GM12872 (cell line): ENCODE results near the gene FAM110D.
A peak's percentile ranks its signal among the peaks of the same experiment; 100 is the strongest.

Experiments
- TF ChIP-seq, protein P1 (sequence below): IDR thresholded peaks from 3 replicates; pipeline ENCODE4 v1.5.1; 2011; ENCODE audit warnings: low read depth, mild to moderate bottlenecking, low read length, moderate library complexity; ENCODE audit not compliant: insufficient read depth

Gene FAM110D

DNA sequence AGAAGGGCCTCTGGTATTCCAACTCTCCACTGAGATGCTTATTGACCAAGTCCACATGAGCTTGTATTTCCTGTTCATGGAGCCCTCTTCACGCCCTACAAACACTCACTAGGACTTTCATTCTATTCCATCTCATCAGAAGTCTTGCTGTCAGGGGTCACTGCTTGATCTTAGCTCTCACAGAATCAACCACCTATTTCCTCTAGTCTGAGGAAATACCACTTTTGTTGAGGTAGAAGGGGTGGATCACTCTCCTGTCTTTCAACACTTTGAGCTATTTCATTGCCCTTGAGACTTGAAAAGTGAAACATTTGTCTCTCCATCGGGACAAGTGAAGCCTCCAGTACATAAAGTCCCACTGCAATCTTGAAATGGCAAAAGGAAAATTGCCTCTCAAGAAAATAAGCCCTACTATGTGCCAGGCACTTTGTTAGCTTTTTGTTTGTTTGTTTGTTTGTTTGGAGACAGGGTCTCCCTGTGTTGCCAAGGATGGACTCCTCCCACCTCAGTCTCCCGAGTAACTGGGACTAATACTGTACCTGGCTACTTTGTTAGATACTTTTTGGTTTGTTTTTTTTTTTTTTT is 19.8 kb upstream of the FAM110D start:
- TF ChIP-seq, protein P1, sequence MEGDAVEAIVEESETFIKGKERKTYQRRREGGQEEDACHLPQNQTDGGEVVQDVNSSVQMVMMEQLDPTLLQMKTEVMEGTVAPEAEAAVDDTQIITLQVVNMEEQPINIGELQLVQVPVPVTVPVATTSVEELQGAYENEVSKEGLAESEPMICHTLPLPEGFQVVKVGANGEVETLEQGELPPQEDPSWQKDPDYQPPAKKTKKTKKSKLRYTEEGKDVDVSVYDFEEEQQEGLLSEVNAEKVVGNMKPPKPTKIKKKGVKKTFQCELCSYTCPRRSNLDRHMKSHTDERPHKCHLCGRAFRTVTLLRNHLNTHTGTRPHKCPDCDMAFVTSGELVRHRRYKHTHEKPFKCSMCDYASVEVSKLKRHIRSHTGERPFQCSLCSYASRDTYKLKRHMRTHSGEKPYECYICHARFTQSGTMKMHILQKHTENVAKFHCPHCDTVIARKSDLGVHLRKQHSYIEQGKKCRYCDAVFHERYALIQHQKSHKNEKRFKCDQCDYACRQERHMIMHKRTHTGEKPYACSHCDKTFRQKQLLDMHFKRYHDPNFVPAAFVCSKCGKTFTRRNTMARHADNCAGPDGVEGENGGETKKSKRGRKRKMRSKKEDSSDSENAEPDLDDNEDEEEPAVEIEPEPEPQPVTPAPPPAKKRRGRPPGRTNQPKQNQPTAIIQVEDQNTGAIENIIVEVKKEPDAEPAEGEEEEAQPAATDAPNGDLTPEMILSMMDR, result no peak

DNA sequence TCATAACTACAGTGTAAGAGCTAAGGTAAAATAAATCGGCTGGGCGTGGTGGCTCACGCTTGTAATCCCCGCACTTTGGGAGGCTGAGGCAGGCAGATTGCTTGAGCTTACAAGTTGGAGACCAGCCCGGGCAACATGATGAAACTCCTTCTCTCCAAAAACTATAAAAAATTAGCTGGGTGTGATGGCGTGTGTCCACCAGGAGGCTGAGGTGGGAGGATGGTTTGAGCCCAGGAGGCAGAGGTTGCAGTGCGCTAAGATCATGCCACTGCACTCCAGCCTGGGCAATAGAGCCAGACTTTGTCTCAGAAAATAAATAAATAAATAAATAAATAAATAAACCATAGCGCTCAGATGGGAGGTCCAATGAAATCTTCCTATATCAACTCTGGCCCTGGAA is 16.7 kb upstream of the FAM110D start:
- TF ChIP-seq, protein P1, result no peak

DNA sequence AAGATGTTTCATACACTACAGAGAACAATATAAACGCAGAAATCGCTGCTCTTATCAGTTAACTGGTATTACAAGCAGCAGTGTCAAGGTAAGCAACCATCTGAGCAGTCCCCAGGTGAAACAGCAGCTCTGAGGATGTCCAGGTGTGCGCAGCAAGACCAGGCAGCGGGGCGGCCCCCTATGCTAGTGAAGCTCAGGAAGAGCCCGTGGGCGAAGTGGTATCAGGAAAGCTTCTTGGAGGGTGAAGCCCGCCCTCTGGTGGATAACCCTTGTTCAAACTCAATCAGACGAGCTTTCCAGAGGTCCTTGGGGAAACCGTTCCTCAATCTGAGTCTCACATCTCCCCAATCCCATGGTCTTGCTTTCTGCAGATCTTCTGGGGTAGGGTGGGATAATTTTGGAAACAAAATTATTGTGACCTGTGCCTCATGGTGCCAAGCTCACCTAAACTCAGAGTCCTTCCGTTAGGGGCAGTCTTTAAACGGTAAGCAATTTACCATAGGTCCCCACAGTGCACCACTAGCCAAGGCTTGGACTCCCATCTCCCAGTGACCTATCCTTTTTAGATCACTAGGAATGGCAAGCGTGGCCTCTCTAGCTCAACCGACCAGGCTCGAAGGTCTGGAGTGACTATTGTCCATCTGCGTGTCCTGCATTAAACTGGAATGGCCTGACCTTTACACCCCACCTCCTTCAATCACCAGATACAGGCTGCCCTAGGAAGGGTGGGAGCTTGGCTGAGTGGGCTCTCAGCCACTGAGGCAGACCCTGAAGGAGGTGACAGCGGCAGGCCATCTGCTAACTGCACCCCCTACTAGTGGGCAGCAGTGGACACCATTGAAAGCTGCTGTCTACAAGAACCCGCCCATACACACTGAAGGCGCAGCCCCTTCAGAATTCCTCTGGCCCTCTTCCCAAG is 13.6 kb upstream of the FAM110D start:
- TF ChIP-seq, protein P1, result peak; percentile 79

DNA sequence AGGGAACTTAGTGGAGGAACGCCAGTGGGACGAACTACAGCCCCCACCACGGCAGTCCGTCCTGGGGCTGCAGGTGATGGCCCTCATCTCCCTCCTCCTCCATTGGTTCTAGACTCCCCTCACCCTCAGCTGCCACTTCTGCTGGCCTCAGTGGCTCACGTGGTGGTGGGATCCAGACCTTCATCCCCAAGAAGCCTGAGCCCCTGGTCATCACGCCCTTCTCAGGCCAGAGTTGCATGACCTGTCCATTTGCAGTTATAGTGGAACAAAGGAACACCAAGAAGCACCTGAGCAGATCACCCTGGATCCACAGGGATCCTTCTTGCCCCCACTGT is 13.0 kb upstream of the FAM110D start:
- TF ChIP-seq, protein P1, result no peak

DNA sequence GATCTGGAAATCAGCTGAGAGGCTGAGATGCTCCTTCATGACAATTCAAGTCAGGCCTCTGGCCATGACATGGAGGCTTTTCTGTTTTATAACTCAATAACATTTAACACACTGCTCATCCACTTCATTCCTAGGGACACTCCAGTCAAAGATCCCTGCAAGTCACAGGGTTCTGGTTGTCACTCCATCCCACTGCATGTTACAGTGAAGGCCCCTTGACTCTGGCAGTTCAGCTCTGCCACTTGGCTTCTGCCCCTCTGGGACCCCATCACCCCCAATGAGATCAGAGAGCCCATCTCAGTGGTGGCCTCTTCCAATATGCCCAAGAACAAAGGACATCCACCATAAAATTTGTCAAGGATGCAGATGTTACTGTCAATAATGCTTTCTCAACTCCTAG is 10.0 kb upstream of the FAM110D start:
- TF ChIP-seq, protein P1, result no peak

DNA sequence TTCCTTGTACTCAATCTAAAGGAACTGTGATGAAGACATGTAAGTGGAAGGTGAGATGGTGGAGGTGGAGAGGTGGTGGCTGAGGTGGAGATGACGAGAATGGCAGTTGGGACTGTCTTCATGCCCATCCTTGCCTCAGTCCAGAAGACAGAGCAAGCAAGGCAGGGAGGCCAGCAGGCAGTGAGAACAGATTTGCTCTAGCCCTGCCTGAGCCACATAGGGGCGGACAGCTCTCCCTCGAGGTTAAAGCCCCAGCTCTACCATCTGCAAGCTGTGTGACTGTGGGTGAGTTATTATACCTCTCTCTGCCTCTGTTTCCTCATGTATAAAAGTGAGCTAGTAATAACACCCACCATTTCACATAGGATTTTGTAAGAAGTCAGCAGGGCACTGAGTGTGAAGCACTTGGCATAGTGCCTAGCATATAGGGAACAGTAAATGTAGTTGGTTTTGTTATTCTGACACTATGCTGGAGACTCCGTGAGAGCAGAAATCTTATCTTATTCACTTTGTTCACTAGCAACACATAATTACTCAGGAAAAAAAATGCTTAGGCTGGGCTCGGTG is 4.8 kb upstream of the FAM110D start:
- TF ChIP-seq, protein P1, result no peak

DNA sequence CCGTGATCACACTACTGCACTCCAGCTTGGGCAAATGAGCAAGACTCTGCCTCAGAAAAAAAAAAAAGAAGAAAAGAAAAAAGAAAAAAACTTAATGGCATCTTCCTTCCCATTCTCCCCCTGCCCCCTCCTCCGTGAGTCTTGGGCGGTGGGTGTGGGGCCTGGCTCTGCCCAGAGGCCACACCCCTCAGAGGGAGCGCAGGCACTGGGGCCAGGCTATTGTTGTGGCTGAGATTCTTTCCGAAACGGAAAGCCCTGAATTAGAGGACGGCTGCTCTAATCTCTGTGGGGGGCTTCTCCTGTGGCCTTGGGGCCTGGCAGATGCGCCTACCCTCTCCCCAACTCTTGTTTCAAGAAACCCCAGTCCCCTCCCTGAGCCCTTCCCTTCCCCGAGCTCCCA is 4.1 kb upstream of the FAM110D start:
- TF ChIP-seq, protein P1, result no peak
